ENCODE measurements around the gene PDE1C.
"Not testable (repeated sequence)": the region's sequence is repeated elsewhere in the genome, so short reads cannot be mapped to it uniquely, and the experiment has no call there.

The PDE1C gene

GRCh38 chr7:32070406-32071360, at the start of gene PDE1C:
TSS of gene PDE1C (minus strand) at chr7:32070407.
- DNase-seq (ENCODE audit: low read depth) = no peak

GRCh38 chr7:32119790-32120196, 49.6 kb upstream of the PDE1C start:
- no peak for DNase-seq (ENCODE audit: low read depth)

- DNase-seq (ENCODE audit: low read depth) = no peak
Observed at GRCh38 chr7:32117837-32118236, 47.6 kb upstream of the PDE1C start.

GRCh38 chr7:32116436-32116835, 46.2 kb upstream of the PDE1C start:
- DNase-seq (ENCODE audit: low read depth) = no peak

GRCh38 chr7:32115831-32116230, 45.6 kb upstream of the PDE1C start:
- DNase-seq (ENCODE audit: low read depth) = no peak

GRCh38 chr7:32108651-32109050, 38.4 kb upstream of the PDE1C start:
- no peak for DNase-seq (ENCODE audit: low read depth)

GRCh38 chr7:32104766-32105165, 34.6 kb upstream of the PDE1C start:
- no peak for DNase-seq (ENCODE audit: low read depth)

GRCh38 chr7:32103361-32103760, 33.2 kb upstream of the PDE1C start:
- DNase-seq (ENCODE audit: low read depth) = no peak

GRCh38 chr7:32102432-32102873, 32.2 kb upstream of the PDE1C start:
- DNase-seq (ENCODE audit: low read depth) = no peak

GRCh38 chr7:32100407-32100907, 30.2 kb upstream of the PDE1C start:
- no peak for DNase-seq (ENCODE audit: low read depth)

GRCh38 chr7:32094516-32094915, 24.3 kb upstream of the PDE1C start:
- DNase-seq (ENCODE audit: low read depth) = no peak

- no peak for DNase-seq (ENCODE audit: low read depth)
Observed at GRCh38 chr7:32093415-32094408, 23.5 kb upstream of the PDE1C start.

- DNase-seq (ENCODE audit: low read depth) = no peak
Observed at GRCh38 chr7:32092346-32092745, 22.1 kb upstream of the PDE1C start.

- no peak for DNase-seq (ENCODE audit: low read depth)
Observed at GRCh38 chr7:32091608-32092210, 21.5 kb upstream of the PDE1C start.

GRCh38 chr7:32089678-32090077, 19.5 kb upstream of the PDE1C start:
- DNase-seq (ENCODE audit: low read depth) = no peak

GRCh38 chr7:32089256-32089655, 19.0 kb upstream of the PDE1C start:
- DNase-seq (ENCODE audit: low read depth) = no peak

- no peak for DNase-seq (ENCODE audit: low read depth)
Observed at GRCh38 chr7:32088451-32088881, 18.3 kb upstream of the PDE1C start.

GRCh38 chr7:32079510-32079909, 9.3 kb upstream of the PDE1C start:
- DNase-seq (ENCODE audit: low read depth) = no peak

GRCh38 chr7:32078824-32079223, 8.6 kb upstream of the PDE1C start:
- DNase-seq (ENCODE audit: low read depth) = no peak

- DNase-seq (ENCODE audit: low read depth) = no peak
Observed at GRCh38 chr7:32077806-32078205, 7.6 kb upstream of the PDE1C start.

GRCh38 chr7:32076802-32077201, 6.6 kb upstream of the PDE1C start:
- DNase-seq (ENCODE audit: low read depth) = not testable (repeated sequence)

GRCh38 chr7:32075612-32076011, 5.4 kb upstream of the PDE1C start:
- DNase-seq (ENCODE audit: low read depth) = no peak

Data from stimulated activated CD8-positive, alpha-beta memory T cell treated with anti-CD3 and anti-CD28 coated beads, Interleukin-12 subunit alpha, Interleukin-12 subunit beta, amount 100 ng/mL, for 4 hours (primary cell).